Measurements from ENCODE around the gene PTPMT1.

Gene PTPMT1

DNA sequence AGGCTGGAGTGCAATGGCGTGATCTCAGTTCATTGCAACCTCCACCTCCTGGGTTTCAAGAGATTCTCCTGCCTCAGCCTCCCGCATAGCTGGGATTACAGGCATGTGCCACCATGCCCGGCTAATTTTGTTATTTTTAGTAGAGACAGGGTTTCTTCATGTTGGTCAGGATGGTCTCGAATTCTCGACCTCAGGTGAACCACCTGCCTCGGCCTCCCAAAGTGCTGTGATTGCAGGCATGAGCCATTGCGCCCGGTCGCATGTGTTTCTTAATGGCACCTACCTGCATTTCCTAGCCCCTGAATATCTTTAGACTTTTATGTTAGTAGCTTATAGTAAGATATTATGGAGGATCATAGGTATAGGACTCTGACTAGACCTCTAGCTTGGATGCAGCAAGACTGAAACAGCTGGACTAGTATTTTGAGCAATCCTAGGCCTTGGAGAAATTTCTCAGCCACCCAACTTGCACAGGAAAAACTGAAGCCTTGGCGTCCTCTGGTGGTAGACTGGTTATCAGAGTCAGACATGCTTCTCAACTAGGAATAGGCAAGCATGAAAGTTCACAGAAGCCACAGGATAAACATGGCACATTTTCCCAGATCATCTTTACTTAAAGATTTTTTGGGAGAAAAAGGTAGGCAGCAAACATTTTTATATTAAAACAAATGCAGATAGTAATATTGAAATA is 51.5 kb downstream of the PTPMT1 start:
- peak; percentile 67 for DNase-seq

DNA sequence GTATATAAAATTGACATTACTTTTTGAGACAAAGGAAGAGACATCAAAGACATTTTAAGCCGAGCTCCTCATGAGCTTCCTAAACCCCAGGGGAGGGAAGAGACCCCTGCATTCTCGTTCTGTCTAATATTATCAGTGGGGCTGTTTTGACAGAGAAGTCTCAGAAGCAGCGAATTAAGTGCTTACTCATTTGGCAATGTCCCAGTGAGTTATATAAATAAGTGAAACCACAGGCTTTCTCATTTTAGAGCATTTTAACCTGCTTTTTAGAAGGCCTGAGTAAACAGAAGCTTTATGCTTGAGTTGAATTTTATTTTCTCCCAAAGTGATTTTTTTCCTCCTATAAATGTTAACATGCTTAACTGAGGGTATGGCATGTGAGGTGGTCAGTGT is 52.0 kb downstream of the PTPMT1 start:
- DNase-seq, result peak; percentile 65

DNA sequence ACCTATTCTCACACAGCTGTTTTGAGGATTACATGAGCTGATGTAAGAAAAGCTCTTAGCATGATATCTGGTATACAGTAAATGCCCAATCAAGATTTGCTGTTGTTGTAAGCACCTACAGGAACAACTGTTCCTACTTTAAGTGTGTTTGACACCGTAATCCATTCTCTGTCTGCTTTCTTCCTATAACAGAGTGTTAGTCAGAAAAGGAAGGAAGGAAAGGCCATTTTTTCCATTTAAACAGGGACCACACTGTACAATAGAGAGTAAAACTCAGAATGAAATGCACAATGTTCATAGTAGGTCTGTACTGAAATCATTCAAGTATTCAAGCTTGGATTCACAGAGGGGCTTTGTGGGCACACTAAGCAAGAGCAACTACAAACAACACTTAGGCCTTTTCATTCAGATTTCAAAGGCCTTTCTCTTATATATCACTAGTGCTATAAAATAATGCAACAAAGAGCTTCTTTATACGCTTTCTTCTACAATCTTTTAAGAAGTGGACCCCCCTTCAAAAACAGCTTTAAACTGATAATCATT is 55.5 kb downstream of the PTPMT1 start:
- DNase-seq, result no peak

All from amniotic stem cell (primary cell).